GM08714 (cell line): ENCODE measurements around the gene NDUFB3.
A peak's percentile ranks its signal among the peaks of the same experiment; 100 is the strongest.

ENCODE experiments used
- H3K4me3 ChIP-seq: fragments of 200-500 bp; sonication (Bioruptor generic); 2 replicates; pipeline ENCODE4 v1.5.1; 2014; ENCODE audit warnings: mild to moderate bottlenecking, low read length, inconsistent platforms
- ZNF274 ChIP-seq: IDR thresholded peaks from 2 replicates; pipeline ENCODE4 v1.6.1; 2012; ENCODE audit warnings: mild to moderate bottlenecking, low read depth, low read length

Gene NDUFB3

GRCh38 chr2:201064797-201065329 lies 6.9 kb upstream of the NDUFB3 start:
- TF ChIP-seq ZNF274: no peak
- no peak overlapping the region for H3K4me3 ChIP-seq

DNA sequence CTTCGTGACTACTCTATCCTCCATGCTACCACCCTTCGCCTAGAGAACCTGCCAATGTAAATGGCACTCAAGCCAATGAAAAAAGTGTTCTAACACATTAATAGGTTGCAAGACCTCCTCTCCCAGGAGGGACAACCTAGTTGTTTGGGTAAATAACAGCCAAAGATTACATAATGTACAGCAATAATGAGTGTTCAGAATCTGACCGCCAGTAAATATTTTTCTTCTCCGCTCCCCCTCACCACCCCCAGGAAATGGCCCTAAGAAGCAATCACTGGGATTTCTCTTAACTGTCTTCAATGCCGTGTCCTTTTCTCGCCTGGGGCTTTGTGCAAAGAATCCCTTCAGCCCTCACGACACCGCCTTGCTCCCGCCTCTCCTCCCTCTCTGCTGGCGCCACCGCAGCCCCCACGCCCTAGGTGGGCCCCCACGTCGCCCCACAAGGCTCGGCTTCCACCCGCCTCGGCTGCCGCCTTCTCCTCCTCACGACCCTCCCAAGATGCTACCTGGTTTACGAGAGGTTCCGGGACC lies 788 bp upstream of the NDUFB3 start:
- peak overlapping the region; percentile 96 for H3K4me3 ChIP-seq
- no peak for TF ChIP-seq ZNF274

DNA sequence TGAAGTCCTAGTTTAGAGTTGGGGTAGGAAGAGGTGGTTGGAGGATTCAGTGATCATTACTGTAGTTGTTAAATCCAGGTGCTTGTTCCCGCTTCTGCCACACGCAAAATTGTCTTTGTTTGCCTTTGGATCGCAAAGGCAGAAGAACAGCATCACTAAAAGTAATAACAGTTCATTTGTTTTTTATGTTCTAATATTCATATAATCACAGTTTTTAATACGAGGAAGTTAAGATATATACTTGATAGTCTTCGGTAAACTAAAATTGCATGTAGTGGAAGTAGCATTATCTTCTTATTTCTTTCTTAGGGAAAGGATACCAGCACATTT lies 365 bp downstream of the NDUFB3 start:
- TF ChIP-seq ZNF274: no peak
- peak overlapping the region; percentile 96 for H3K4me3 ChIP-seq

DNA sequence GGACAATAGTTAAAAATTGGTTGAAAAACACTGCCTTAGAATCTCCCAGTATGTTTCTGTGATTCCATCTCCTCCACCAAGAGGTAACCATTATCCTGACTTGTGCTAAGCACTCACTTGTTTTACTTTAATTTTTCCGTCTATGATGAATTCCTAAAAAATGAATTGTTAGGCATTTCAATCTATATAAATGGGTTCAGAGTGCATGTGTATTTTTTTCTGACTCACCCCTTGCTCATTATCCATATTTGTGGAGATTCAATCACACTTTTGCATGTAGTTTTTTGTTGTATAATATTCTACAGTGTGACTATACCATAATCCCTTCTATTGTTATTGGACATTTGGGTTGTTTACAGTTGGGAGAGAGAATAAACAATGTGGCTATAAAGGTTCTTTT lies 1.3 kb downstream of the NDUFB3 start:
- no peak overlapping the region; the same call in 1 of the 2 replicates for H3K4me3 ChIP-seq
- no peak for TF ChIP-seq ZNF274

DNA sequence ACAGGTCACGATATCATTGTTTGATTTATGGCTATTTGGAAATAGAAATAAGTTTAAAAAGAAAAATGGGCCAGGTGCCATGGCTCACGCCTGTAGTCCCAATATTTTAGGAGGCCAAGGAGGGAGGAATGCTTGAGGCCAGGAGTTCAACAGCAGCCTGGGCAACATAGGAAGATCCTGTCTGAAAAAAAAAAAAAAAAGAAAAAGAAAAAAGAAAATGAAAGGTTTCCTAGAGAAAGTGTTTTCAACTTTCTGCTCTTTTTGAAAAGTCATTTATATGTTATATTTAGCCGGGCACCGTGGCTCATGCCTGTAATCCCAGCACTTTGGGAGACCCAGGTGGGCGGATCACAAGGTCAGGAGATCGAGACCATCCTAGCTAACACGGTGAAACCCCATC lies 3.2 kb downstream of the NDUFB3 start:
- TF ChIP-seq ZNF274: no peak
- no peak overlapping the region for H3K4me3 ChIP-seq

GRCh38 chr2:201084863-201085262 lies 13.1 kb downstream of the NDUFB3 start:
- H3K4me3 ChIP-seq: no peak overlapping the region
- no peak for TF ChIP-seq ZNF274

GRCh38 chr2:201090574-201090973 lies 18.8 kb downstream of the NDUFB3 start:
- H3K4me3 ChIP-seq: no peak overlapping the region
- no peak for TF ChIP-seq ZNF274

GRCh38 chr2:201093573-201093972 lies 21.8 kb downstream of the NDUFB3 start:
- no peak for TF ChIP-seq ZNF274
- H3K4me3 ChIP-seq: no peak overlapping the region

DNA sequence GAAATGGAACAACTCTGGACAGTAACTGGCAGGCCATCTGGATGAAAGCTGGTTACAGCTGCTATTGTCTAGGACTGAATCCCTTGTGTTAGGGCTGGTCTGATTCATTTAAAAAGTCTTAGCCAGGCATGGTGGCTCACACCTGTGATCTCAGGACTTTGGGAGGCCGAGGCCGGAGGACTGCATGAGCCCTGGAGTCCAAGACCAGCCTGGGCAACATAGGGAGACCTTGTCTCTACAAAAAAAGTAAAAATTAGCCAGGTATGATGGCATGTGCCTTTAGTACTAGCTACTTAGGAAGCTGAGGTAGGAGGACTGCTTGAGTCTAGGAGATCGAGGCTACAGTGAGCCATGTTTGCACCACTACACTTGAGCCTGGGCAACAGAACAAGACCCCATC lies 28.7 kb downstream of the NDUFB3 start:
- no peak for TF ChIP-seq ZNF274
- H3K4me3 ChIP-seq: no peak overlapping the region

GRCh38 chr2:201105759-201106158 lies 34.0 kb downstream of the NDUFB3 start:
- H3K4me3 ChIP-seq: no peak overlapping the region
- no peak for TF ChIP-seq ZNF274

DNA sequence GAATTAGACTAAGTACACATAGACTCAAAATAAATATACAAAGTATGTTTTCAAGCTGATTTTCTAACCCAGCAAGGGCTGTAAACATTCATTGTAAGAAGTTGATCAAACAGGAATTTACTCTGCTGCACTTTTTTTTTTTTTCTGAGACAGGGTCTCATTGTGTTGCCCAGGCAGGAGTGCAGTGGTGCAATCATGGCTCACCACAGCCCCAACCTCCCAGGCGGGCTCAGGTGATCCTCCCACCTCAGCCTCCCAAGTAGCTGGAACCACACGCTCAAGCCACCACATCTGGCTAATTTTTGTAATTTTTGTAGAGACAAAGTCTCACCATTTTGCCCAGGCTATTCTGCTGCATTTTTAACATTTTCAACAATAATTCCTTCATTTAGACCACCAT lies 35.8 kb downstream of the NDUFB3 start:
- H3K4me3 ChIP-seq: no peak overlapping the region
- TF ChIP-seq ZNF274: no peak

GRCh38 chr2:201108341-201108740 lies 36.5 kb downstream of the NDUFB3 start:
- no peak for TF ChIP-seq ZNF274
- no peak overlapping the region for H3K4me3 ChIP-seq

GRCh38 chr2:201109186-201109585 lies 37.4 kb downstream of the NDUFB3 start:
- H3K4me3 ChIP-seq: no peak overlapping the region
- TF ChIP-seq ZNF274: no peak

DNA sequence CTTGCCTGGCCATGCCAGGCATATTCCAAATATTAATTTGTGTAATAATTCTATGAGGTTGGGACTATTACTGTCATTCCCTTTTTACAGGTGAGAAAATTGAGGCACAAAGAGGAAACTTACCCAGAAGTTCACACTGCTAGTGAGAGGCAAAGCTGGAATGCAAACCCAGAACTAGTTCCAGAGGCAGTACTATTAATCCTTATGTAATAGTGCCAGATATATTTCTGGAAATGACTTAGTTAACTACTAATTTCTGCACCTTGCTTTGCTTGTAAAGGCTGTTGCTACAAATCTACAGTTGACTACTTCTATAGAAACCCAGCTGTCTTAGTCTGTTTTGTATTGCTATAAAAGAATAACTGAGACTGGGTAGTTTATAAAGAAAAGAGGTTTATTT lies 38.8 kb downstream of the NDUFB3 start:
- no peak overlapping the region for H3K4me3 ChIP-seq
- no peak for TF ChIP-seq ZNF274

DNA sequence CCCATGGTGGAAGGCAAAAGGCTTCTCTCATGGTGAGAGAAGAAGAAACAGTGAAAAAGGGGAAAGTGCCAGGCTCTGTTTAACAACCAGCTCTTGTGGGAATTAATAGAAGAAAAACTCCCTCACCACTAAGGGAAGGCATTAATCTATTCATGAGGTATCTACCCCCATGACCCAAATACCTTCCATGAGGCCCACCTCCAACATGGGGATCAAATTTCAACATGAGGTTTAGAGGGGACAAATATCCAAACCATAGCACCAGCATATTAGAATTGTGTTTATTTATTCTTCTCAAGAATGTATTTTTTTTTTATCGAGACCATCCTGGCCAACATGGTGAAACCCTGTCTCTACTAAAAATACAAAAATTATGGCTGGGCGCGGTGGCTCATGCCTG lies 39.3 kb downstream of the NDUFB3 start:
- no peak for TF ChIP-seq ZNF274
- no peak overlapping the region for H3K4me3 ChIP-seq

- no peak for TF ChIP-seq ZNF274
- H3K4me3 ChIP-seq: peak overlapping the region; percentile 44; the same call in 1 of the 2 replicates
Observed at GRCh38 chr2:201114350-201114749, 42.5 kb downstream of the NDUFB3 start.
